Liver (tissue), 9 donors: ENCODE results near the gene POU3F1. TPM values are rescaled to one million over a fixed set of nuclear protein-coding genes. Genes with fewer than 3 reads are reported as not detected.

Source experiments
- DNase-seq: peaks from one replicate; pipeline ENCODE4 v3.0.0-alpha.2; 2017; ENCODE audit warnings: low spot score
- H3K27ac ChIP-seq, 2 donors: one replicate each; pipeline ENCODE4 v1.7.0; 2013; ENCODE audit warnings: inconsistent platforms in 2 of 2, low read length in 2 of 2, control low read depth in 1 of 2, low read depth in 1 of 2, mild to moderate bottlenecking in 1 of 2
- H3K27me3 ChIP-seq, 4 donors: one replicate each; pipeline versions ENCODE4 v1.6.1 to v1.7.0; 2013; ENCODE audit warnings: low read length in 3 of 4, inconsistent platforms in 1 of 4, mild to moderate bottlenecking in 1 of 4, moderate library complexity in 1 of 4; ENCODE audit not compliant: control insufficient read depth in 4 of 4, insufficient read depth in 4 of 4
- H3K36me3 ChIP-seq, 4 donors: one replicate each; pipeline versions ENCODE4 v1.6.1 to v1.7.0; 2013; ENCODE audit warnings: low read length in 3 of 4, mild to moderate bottlenecking in 3 of 4, low read depth in 1 of 4, moderate library complexity in 1 of 4; ENCODE audit not compliant: control insufficient read depth in 4 of 4, insufficient read depth in 3 of 4
- H3K4me1 ChIP-seq, 4 donors: one replicate each; pipeline versions ENCODE4 v1.6.1 to v1.7.0; 2013; ENCODE audit warnings: low read length in 3 of 4, mild to moderate bottlenecking in 3 of 4, moderate library complexity in 1 of 4; ENCODE audit not compliant: control insufficient read depth in 4 of 4, insufficient read depth in 4 of 4
- H3K4me3 ChIP-seq, 3 donors: one replicate each; pipeline versions ENCODE4 v1.6.1 to v1.7.0; 2013; ENCODE audit warnings: low read length in 3 of 3, control low read depth in 1 of 3, low read depth in 1 of 3, mild to moderate bottlenecking in 1 of 3
- H3K9ac ChIP-seq, 2 donors: one replicate each; pipeline ENCODE4 v1.7.0; 2013; ENCODE audit warnings: low read length in 2 of 2, mild to moderate bottlenecking in 2 of 2, moderate library complexity in 2 of 2, control low read depth in 1 of 2, low read depth in 1 of 2
- H3K9me3 ChIP-seq, 4 donors: one replicate each; pipeline versions ENCODE4 v1.6.1 to v1.7.0; 2013; ENCODE audit warnings: low read length in 3 of 4; ENCODE audit not compliant: control insufficient read depth in 4 of 4
- EGR1 ChIP-seq, 2 donors: IDR thresholded peaks; 2 replicates each; pipeline ENCODE4 v1.6.1; 2016 to 2018; ENCODE audit warnings: antibody characterized with exemption in 2 of 2, low read depth in 2 of 2
- FOXA1 ChIP-seq: IDR thresholded peaks from 2 replicates; pipeline ENCODE4 v1.6.1; 2016; ENCODE audit warnings: antibody characterized with exemption
- FOXA2 ChIP-seq: IDR thresholded peaks from 2 replicates; pipeline ENCODE4 v1.6.1; 2016; ENCODE audit warnings: antibody characterized with exemption
- GABPA ChIP-seq, 2 donors: IDR thresholded peaks in 1 of 2; conservative IDR thresholded peaks in 1 of 2; 2 replicates each; pipeline ENCODE4 v1.6.1; 2016; ENCODE audit warnings: antibody characterized with exemption in 2 of 2, mild to moderate bottlenecking in 1 of 2, moderate library complexity in 1 of 2
- HNF4A ChIP-seq, 2 donors: conservative IDR thresholded peaks; 2 replicates each; pipeline ENCODE4 v1.6.1; 2016; ENCODE audit warnings: antibody characterized with exemption in 2 of 2, mild to moderate bottlenecking in 2 of 2
- HNF4G ChIP-seq: IDR thresholded peaks from 2 replicates; pipeline ENCODE4 v1.6.1; 2016; ENCODE audit warnings: antibody characterized with exemption
- JUND ChIP-seq, 2 donors: IDR thresholded peaks; 2 replicates each; pipeline ENCODE4 v1.6.1; 2016; ENCODE audit warnings: antibody characterized with exemption in 2 of 2
- NR2F2 ChIP-seq: IDR thresholded peaks from 2 replicates; pipeline ENCODE4 v1.6.1; 2016; ENCODE audit warnings: antibody characterized with exemption
- RAD21 ChIP-seq, 2 donors: IDR thresholded peaks; 2 replicates each; pipeline ENCODE4 v1.6.1; 2016; ENCODE audit warnings: antibody characterized with exemption in 2 of 2, mild to moderate bottlenecking in 2 of 2
- RXRA ChIP-seq, 2 donors: IDR thresholded peaks; 2 replicates each; pipeline ENCODE4 v1.6.1; 2017 to 2018; ENCODE audit warnings: antibody characterized with exemption in 2 of 2, mild to moderate bottlenecking in 1 of 2
- SP1 ChIP-seq: IDR thresholded peaks from 2 replicates; pipeline ENCODE4 v1.6.1; 2018; ENCODE audit warnings: antibody characterized with exemption, mild to moderate bottlenecking
- TAF1 ChIP-seq: conservative IDR thresholded peaks from 2 replicates; pipeline ENCODE4 v1.6.1; 2016; ENCODE audit warnings: antibody characterized with exemption, mild to moderate bottlenecking
- YY1 ChIP-seq: IDR thresholded peaks from 2 replicates; pipeline ENCODE4 v1.6.1; 2016; ENCODE audit warnings: antibody characterized with exemption, mild to moderate bottlenecking
- WGBS: extraction: QIAGEN DNeasy Blood & Tissue Kit; methylation state at CpG from one replicate; pipeline ENCODE4 v1.1.7; 2013; 5-methylcytosine and 5-hydroxymethylcytosine counted together
- polyA plus RNA-seq, 2 donors: library from polyadenylated mRNA; stranded (reverse) in 1 of 2; unstranded in 1 of 2; fragments of 200-250 nt in 1 of 2; fragments of >200 nt in 1 of 2; fragmentation: Nextera tagmentation in 1 of 2; extraction: Ambion mirVana in 1 of 2; gene quantifications; one replicate each; pipeline versions ENCODE4 v1.2.1 to v1.2.3, GENCODE V29; 2013 to 2015
- total RNA-seq, 2 donors: library from RNA; depleted of rRNA; stranded (reverse); fragments of >200 nt; gene quantifications; one replicate each; pipeline ENCODE4 v1.2.3, GENCODE V29; 2014
- TF ChIP-seq, protein P1 (sequence below): IDR thresholded peaks from 2 replicates; pipeline ENCODE4 v1.6.1; 2016; ENCODE audit warnings: antibody characterized with exemption
- TF ChIP-seq, protein P2 (sequence below): fragments of 150-350 bp; IDR thresholded peaks from 2 replicates; pipeline ENCODE4 v1.5.1; 2017; ENCODE audit warnings: improper control_type of control experiment, low read depth, low read length; ENCODE audit not compliant: missing input control
- TF ChIP-seq, protein P3 (sequence below): IDR thresholded peaks from 2 replicates; pipeline ENCODE4 v1.6.1; 2016; ENCODE audit warnings: antibody characterized with exemption
- TF ChIP-seq, protein P4 (sequence below): IDR thresholded peaks from 2 replicates; pipeline ENCODE4 v1.6.1; 2016; ENCODE audit warnings: antibody characterized with exemption
- TF ChIP-seq, protein P5 (sequence below): IDR thresholded peaks from 2 replicates; pipeline ENCODE4 v1.6.1; 2016; ENCODE audit warnings: antibody characterized with exemption, mild to moderate bottlenecking
- donor health status: healthy.
- donor health status: healthy.
- donor health status: healthy.
- donor health status: healthy.
- donor health status: healthy.

Gene POU3F1
- total and polyA plus RNA-seq, 4 donors = not detected

DNA sequence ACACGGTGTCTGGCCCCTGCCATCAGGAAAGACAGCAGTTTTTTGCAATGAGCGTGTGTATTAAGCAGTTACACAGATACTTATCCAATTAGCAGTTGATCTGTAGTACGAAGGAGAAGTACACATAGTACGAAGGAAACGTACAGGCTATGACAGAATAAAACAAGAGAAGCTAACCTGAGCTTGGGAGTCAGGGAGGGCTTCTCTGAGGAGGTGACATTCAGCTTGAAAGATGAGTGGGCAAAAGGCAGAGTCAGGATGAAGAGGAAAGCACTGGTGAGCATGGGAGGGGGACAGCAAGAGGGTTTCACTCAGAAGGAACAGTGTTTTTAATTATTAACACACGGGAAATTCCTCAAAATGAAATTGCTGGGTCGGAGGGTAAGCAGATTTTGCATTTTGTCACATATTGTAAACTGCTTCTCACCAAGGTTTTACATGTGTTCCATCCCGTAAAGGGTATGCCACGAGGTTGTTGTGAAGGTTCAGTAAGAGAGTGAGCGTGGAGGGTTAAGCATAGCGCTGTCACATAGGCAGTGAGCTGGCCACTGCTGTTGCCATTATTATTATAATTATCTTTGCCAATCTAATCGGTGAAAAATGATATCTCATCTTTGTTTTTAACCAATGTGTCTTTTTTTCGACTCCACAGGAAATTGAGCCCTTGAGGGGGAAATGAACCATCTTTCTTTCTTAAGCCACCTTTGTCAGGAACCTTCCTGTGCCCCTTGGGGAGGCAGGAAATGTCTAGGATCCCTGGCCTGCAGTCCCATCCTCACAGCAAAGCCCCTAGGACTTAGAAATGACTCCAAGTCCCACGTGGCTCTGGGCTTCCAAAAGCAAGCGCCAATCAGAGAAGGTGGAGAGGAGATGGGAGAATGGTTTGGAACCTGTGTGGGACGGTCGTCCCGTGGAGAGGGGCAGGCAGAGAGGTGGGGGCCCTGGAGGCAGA, 47.3 kb upstream of the POU3F1 start:
- Histone ChIP-seq H3K9ac (no peak overlapping the region), H3K36me3 (no peaks in the 10 kb centered on the region), H3K27me3 (no peaks in the 10 kb centered on the region), H3K9me3 (no peaks in the 10 kb centered on the region), H3K27ac (no peak overlapping the region), H3K4me3 (no peak overlapping the region), H3K4me1 (no peaks in the 10 kb centered on the region)
- no peak for DNase-seq
- TF ChIP-seq, protein P1, sequence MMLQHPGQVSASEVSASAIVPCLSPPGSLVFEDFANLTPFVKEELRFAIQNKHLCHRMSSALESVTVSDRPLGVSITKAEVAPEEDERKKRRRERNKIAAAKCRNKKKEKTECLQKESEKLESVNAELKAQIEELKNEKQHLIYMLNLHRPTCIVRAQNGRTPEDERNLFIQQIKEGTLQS = no peak
- TF ChIP-seq HNF4A (conservative IDR thresholded peaks at IDR 0.05) = no peak
- 72% methylated on average over 18 of the region's 18 CpGs for WGBS

DNA sequence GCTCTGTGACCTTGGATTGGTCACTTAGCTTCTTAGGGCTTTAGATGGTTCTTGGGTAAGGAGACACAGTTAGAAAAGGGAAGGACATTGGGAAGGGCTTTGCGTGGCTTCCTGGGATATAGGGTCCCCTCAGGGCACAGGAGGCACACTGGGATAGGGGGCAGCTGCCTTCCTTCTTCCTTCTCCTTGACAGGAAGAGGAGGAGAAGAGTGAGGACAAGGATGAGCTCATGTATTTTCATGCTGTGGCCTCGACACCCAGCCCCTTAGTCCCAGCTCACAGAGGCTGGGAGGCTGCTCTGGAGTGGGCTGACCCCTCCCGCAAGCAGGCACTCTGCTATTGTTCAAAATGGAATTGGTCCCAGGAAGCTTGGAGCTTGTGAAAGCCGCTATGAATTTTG, 45.7 kb upstream of the POU3F1 start:
- TF ChIP-seq JUND (IDR thresholded peaks at IDR 0.05) (no peak), HNF4A (conservative IDR thresholded peaks at IDR 0.05) (no peak), TAF1 (no peak), YY1 (no peak), EGR1 (IDR thresholded peaks at IDR 0.05; ENCODE audit: low read depth in 2 of 2) (no peak), FOXA2 (no peak), RXRA (IDR thresholded peaks at IDR 0.05) (no peak), GABPA (IDR thresholded peaks at IDR 0.05 in 1 of 2, conservative IDR thresholded peaks at IDR 0.05 in 1 of 2) (no peak), RAD21 (IDR thresholded peaks at IDR 0.05) (no peak), FOXA1 (no peak), SP1 (no peak), HNF4G (no peak), NR2F2 (no peak)
- TF ChIP-seq, protein P2, sequence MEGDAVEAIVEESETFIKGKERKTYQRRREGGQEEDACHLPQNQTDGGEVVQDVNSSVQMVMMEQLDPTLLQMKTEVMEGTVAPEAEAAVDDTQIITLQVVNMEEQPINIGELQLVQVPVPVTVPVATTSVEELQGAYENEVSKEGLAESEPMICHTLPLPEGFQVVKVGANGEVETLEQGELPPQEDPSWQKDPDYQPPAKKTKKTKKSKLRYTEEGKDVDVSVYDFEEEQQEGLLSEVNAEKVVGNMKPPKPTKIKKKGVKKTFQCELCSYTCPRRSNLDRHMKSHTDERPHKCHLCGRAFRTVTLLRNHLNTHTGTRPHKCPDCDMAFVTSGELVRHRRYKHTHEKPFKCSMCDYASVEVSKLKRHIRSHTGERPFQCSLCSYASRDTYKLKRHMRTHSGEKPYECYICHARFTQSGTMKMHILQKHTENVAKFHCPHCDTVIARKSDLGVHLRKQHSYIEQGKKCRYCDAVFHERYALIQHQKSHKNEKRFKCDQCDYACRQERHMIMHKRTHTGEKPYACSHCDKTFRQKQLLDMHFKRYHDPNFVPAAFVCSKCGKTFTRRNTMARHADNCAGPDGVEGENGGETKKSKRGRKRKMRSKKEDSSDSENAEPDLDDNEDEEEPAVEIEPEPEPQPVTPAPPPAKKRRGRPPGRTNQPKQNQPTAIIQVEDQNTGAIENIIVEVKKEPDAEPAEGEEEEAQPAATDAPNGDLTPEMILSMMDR = no peak
- TF ChIP-seq, protein P3, sequence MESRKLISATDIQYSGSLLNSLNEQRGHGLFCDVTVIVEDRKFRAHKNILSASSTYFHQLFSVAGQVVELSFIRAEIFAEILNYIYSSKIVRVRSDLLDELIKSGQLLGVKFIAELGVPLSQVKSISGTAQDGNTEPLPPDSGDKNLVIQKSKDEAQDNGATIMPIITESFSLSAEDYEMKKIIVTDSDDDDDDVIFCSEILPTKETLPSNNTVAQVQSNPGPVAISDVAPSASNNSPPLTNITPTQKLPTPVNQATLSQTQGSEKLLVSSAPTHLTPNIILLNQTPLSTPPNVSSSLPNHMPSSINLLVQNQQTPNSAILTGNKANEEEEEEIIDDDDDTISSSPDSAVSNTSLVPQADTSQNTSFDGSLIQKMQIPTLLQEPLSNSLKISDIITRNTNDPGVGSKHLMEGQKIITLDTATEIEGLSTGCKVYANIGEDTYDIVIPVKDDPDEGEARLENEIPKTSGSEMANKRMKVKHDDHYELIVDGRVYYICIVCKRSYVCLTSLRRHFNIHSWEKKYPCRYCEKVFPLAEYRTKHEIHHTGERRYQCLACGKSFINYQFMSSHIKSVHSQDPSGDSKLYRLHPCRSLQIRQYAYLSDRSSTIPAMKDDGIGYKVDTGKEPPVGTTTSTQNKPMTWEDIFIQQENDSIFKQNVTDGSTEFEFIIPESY = no peak
- TF ChIP-seq, protein P4, sequence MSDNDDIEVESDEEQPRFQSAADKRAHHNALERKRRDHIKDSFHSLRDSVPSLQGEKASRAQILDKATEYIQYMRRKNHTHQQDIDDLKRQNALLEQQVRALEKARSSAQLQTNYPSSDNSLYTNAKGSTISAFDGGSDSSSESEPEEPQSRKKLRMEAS = no peak
- TF ChIP-seq, protein P1 = no peak
- TF ChIP-seq, protein P5, sequence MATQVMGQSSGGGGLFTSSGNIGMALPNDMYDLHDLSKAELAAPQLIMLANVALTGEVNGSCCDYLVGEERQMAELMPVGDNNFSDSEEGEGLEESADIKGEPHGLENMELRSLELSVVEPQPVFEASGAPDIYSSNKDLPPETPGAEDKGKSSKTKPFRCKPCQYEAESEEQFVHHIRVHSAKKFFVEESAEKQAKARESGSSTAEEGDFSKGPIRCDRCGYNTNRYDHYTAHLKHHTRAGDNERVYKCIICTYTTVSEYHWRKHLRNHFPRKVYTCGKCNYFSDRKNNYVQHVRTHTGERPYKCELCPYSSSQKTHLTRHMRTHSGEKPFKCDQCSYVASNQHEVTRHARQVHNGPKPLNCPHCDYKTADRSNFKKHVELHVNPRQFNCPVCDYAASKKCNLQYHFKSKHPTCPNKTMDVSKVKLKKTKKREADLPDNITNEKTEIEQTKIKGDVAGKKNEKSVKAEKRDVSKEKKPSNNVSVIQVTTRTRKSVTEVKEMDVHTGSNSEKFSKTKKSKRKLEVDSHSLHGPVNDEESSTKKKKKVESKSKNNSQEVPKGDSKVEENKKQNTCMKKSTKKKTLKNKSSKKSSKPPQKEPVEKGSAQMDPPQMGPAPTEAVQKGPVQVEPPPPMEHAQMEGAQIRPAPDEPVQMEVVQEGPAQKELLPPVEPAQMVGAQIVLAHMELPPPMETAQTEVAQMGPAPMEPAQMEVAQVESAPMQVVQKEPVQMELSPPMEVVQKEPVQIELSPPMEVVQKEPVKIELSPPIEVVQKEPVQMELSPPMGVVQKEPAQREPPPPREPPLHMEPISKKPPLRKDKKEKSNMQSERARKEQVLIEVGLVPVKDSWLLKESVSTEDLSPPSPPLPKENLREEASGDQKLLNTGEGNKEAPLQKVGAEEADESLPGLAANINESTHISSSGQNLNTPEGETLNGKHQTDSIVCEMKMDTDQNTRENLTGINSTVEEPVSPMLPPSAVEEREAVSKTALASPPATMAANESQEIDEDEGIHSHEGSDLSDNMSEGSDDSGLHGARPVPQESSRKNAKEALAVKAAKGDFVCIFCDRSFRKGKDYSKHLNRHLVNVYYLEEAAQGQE = no peak
- WGBS = 83% methylated on average over 4 of the region's 4 CpGs
- H3K4me1 ChIP-seq = no peaks in the 10 kb centered on the region
- H3K36me3 ChIP-seq = no peaks in the 10 kb centered on the region
- H3K9me3 ChIP-seq = no peaks in the 10 kb centered on the region
- no peak overlapping the region for H3K4me3 ChIP-seq
- H3K27ac ChIP-seq = no peak overlapping the region
- no peak for DNase-seq
- H3K27me3 ChIP-seq = no peaks in the 10 kb centered on the region
- no peak overlapping the region for H3K9ac ChIP-seq
